Measurements from ENCODE around the gene ELAC1.

DNA sequence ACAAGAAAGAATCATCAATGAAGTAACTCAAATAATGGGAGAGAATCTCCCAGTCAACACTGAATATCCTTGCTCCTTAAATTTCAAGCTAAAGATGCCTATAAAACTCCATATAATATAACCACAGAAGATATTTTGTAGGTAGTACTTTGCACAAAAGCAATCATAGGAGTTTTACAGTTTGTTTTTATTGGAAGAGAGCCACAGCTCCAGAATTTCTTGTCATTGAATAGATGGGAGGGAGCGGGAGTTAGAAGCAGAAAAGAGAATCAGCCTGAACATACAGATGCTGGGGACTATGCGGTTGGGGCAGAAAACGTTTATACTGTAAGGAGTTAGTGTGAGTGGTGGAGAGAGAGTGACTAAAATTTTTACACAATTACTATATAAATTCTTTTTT is 43.9 kb downstream of the ELAC1 start:
- TF ChIP-seq CTCF (IDR thresholded peaks at IDR 0.05), result no peak
- no peak for TF ChIP-seq EP300 (IDR thresholded peaks at IDR 0.05)
- TF ChIP-seq POLR2A (IDR thresholded peaks at IDR 0.05), result no peak

Data from gastroesophageal sphincter (tissue), 3 donors.